ENCODE results near the gene TENM4. TPM values are rescaled to one million over a fixed set of nuclear protein-coding genes. Genes with fewer than 3 reads are reported as not detected.

TENM4 gene
- total and polyA plus RNA-seq, 2 of the 8 experiments (the other 6 are each of a cell fraction or from before 2014, with no cell fraction given), result 3.5 to 7.2 TPM

GRCh38 chr11:79201677-79202347 lies 239.0 kb downstream of the TENM4 start (continued):
- TF ChIP-seq USF2 (IDR thresholded peaks at IDR 0.05; ENCODE audit: low read length), result no peak
- no peak for TF ChIP-seq TAF1 (IDR thresholded peaks at IDR 0.05; ENCODE audit: low read depth, low read length)
- TF ChIP-seq SIN3A (conservative IDR thresholded peaks at IDR 0.05 in 1 of 2, IDR thresholded peaks at IDR 0.05 in 1 of 2; ENCODE audit: low read depth in 1 of 2, low read length in 2 of 2), result no peak
- no peak for TF ChIP-seq BACH1 (IDR thresholded peaks at IDR 0.05; ENCODE audit: low read length)
- TF ChIP-seq JUND (IDR thresholded peaks at IDR 0.05; ENCODE audit: low read length), result no peak
- no peak for TF ChIP-seq BCL11A (IDR thresholded peaks at IDR 0.05; ENCODE audit: low read depth in 2 of 2, low read length in 2 of 2)
